PC-3 (cell line): ENCODE results near the gene RMDN2. TPM values are rescaled to one million over a fixed set of nuclear protein-coding genes. Genes with fewer than 3 reads are reported as not detected.

ENCODE experiments used
- ATAC-seq: fragments of 200-7000 bp; cut with Tn5 transposase; 2 replicates; pipeline ENCODE4 v1.9.1; 2020; ENCODE audit warnings: mild to moderate bottlenecking, moderate library complexity
- BruUV-seq: library from RNA; stranded (reverse); fragments of 400-500 nt; replicated peaks from 2 replicates; lab custom pipeline; 2021; lab: Mats Ljungman, UMichigan
- CTCF ChIA-PET: fragments of 300-600 bp; sonication (Branson Sonifier 250); formaldehyde crosslinking; loops from one replicate; lab custom pipeline; 2022; ENCODE audit warnings: antibody characterized with exemption; lab: Charles Lee
- POLR2A ChIA-PET: fragments of 300-600 bp; sonication (Branson Sonifier 250); formaldehyde crosslinking; loops from one replicate; lab custom pipeline; 2022; ENCODE audit warnings: antibody characterized with exemption; ENCODE audit not compliant: unreplicated experiment; lab: Charles Lee
- DNase-seq: peaks from one replicate; pipeline ENCODE4 v3.0.0-alpha.2; 2015
- H2AFZ ChIP-seq: fragments of 300-600 bp; sonication (generic); 2 replicates; pipeline ENCODE4 v1.6.0; 2016; ENCODE audit warnings: antibody characterized with exemption, low read length
- H3F3A ChIP-seq: fragments of 300-600 bp; sonication (generic); one replicate; pipeline ENCODE4 v1.6.0; 2017; ENCODE audit warnings: antibody characterized with exemption, low read length, control low read depth, mild to moderate bottlenecking; ENCODE audit not compliant: unreplicated experiment
- H3K27ac ChIP-seq: fragments of 300-600 bp; sonication (generic); 2 replicates; pipeline ENCODE4 v1.5.1; 2016; ENCODE audit warnings: mild to moderate bottlenecking, low read length
- H3K27me3 ChIP-seq: fragments of 300-600 bp; sonication (generic); 2 replicates; pipeline ENCODE4 v1.6.1; 2016; ENCODE audit warnings: low read length, mixed read lengths
- H3K36me3 ChIP-seq: fragments of 300-600 bp; sonication (generic); 2 replicates; pipeline ENCODE4 v1.6.1; 2016; ENCODE audit warnings: low read depth, mixed run types, low read length, mixed read lengths
- H3K4me1 ChIP-seq: fragments of 300-600 bp; sonication (generic); 2 replicates; pipeline ENCODE4 v1.5.1; 2016; ENCODE audit warnings: low read length; ENCODE audit not compliant: insufficient read depth
- H3K4me2 ChIP-seq: fragments of 300-600 bp; sonication (generic); 2 replicates; pipeline ENCODE4 v1.6.0; 2016; ENCODE audit warnings: low read length
- H3K4me3 ChIP-seq: fragments of 300-600 bp; sonication (generic); 2 replicates; pipeline ENCODE4 v1.5.1; 2016; ENCODE audit warnings: mild to moderate bottlenecking, low read length, mixed read lengths
- H3K79me2 ChIP-seq: fragments of 300-600 bp; sonication (generic); 2 replicates; pipeline ENCODE4 v1.6.1; 2017; ENCODE audit warnings: low read length, mixed read lengths
- H3K9ac ChIP-seq: fragments of 300-600 bp; sonication (generic); 2 replicates; pipeline ENCODE4 v1.6.0; 2016; ENCODE audit warnings: mild to moderate bottlenecking, low read length
- H3K9me2 ChIP-seq: fragments of 300-600 bp; sonication (generic); replicated peaks from 2 replicates; pipeline ENCODE4 v1.6.1; 2016; ENCODE audit warnings: mixed run types, low read length, mixed read lengths
- H3K9me3 ChIP-seq: fragments of 300-600 bp; sonication (generic); 2 replicates; pipeline ENCODE4 v1.6.1; 2016; ENCODE audit warnings: low read length, mixed read lengths
- H4K20me1 ChIP-seq: fragments of 300-600 bp; sonication (generic); 2 replicates; pipeline ENCODE4 v1.6.1; 2016; ENCODE audit warnings: low read length, mixed read lengths
- EZH2 ChIP-seq: fragments of 300-600 bp; sonication (generic); IDR thresholded peaks from one replicate; pipeline ENCODE4 v1.6.1; 2017; ENCODE audit warnings: antibody characterized with exemption, mild to moderate bottlenecking, low read length; ENCODE audit not compliant: unreplicated experiment
- EZH2phosphoT487 ChIP-seq: fragments of 300-600 bp; sonication (generic); IDR thresholded peaks from 2 replicates; pipeline ENCODE4 v1.6.1; 2018; ENCODE audit warnings: mild to moderate bottlenecking, antibody characterized with exemption, low read length, borderline replicate concordance
- intact Hi-C: fragments of 100-400 bp; cut with micrococcal nuclease; formaldehyde crosslinking; loops from 2 replicates; pipeline ENCODE4 v1.9.0; 2023
- total RNA-seq: library from RNA; depleted of rRNA; stranded (reverse); fragments of >200 nt; gene quantifications from 2 replicates; pipeline ENCODE4 v1.2.3, GENCODE V29; 2014
- TF ChIP-seq, protein P1 (sequence below): fragments of 300-600 bp; sonication (generic); conservative IDR thresholded peaks from 2 replicates; pipeline ENCODE4 v1.5.1; 2017; ENCODE audit warnings: antibody characterized with exemption, low read depth, mild to moderate bottlenecking, low read length

The RMDN2 gene
- total RNA-seq, 1 experiment from 2014 or later, result 2.6 TPM

DNA sequence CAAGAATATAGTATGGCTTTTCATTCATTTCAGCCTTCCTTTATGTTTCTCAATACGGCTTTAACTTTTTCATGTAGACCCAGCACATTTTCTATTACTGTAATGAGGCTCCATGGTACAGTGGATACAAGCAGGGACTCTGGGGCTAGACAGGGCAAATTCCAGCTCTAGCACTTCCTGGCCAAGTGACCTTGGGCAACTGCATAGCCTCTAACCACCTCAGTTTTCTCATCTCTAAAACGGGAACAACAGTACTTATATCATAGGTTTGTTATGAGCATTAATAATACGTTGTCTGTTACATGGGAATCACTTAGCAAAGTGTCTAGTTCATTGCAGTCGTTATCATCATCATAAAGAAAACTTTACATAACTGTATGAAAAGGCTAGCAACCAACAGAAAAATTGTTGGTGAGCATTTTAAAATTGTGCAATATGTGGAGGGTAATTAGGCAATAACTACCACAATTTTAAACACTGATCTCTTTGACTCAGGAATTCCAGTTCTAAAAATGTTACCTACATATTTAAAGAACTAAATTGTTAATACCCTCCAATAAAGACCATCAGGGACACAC, 13.7 kb upstream of the RMDN2 start:
- Histone ChIP-seq H3K9me3 (no peaks in the 10 kb centered on the region), H3K9ac (no peak overlapping the region), H3F3A (no peaks in the 10 kb centered on the region), H3K27ac (no peak overlapping the region), H3K79me2 (no peaks in the 10 kb centered on the region), H3K36me3 (no peaks in the 10 kb centered on the region), H4K20me1 (no peaks in the 10 kb centered on the region), H2AFZ (no peak overlapping the region), H3K27me3 (no peaks in the 10 kb centered on the region), H3K4me3 (no peak overlapping the region), H3K9me2 (no peaks in the 10 kb centered on the region), H3K4me1 (peaks cover 6% of the 10 kb centered on the region), H3K4me2 (no peak overlapping the region)
- CTCF ChIA-PET, result no interaction called here
- no peak for TF ChIP-seq EZH2phosphoT487
- no peak for TF ChIP-seq EZH2
- TF ChIP-seq, protein P1, sequence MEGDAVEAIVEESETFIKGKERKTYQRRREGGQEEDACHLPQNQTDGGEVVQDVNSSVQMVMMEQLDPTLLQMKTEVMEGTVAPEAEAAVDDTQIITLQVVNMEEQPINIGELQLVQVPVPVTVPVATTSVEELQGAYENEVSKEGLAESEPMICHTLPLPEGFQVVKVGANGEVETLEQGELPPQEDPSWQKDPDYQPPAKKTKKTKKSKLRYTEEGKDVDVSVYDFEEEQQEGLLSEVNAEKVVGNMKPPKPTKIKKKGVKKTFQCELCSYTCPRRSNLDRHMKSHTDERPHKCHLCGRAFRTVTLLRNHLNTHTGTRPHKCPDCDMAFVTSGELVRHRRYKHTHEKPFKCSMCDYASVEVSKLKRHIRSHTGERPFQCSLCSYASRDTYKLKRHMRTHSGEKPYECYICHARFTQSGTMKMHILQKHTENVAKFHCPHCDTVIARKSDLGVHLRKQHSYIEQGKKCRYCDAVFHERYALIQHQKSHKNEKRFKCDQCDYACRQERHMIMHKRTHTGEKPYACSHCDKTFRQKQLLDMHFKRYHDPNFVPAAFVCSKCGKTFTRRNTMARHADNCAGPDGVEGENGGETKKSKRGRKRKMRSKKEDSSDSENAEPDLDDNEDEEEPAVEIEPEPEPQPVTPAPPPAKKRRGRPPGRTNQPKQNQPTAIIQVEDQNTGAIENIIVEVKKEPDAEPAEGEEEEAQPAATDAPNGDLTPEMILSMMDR, result no peak
- no peak for ATAC-seq
- intact Hi-C loops, result no loop called here
- BruUV-seq, result no TSS peak
- POLR2A ChIA-PET, result no interaction called here
- no peak for DNase-seq

DNA sequence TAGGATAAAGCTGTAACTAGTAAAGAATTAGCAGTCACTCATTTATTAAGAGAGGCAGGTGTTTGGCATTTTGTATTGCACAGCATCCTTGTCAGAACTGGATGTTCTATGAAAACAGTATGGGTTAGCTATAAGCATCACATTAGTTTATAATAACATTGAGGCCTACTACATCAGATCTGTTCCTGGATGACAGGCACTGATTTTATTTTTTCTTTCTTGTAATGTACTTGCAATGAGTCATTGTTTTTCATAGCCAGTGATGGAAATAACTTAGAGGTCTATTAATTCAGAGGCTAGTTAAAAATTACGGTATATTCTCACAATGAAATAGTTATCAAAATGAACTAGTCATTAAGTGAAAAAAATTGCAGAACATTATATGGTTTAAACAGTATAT, 13.0 kb upstream of the RMDN2 start:
- no peak overlapping the region for H3K4me2 ChIP-seq
- no peaks in the 10 kb centered on the region for H3K9me3 ChIP-seq
- H3F3A ChIP-seq, result no peaks in the 10 kb centered on the region
- no peaks in the 10 kb centered on the region for H3K9me2 ChIP-seq
- intact Hi-C loops, result no loop called here
- no peak overlapping the region for H3K9ac ChIP-seq
- H3K4me3 ChIP-seq, result no peak overlapping the region
- POLR2A ChIA-PET, result no interaction called here
- H3K79me2 ChIP-seq, result no peaks in the 10 kb centered on the region
- DNase-seq (peak; percentile 11), ATAC-seq (no peak)
- H3K4me1 ChIP-seq, result peaks cover 13% of the 10 kb centered on the region
- H2AFZ ChIP-seq, result no peak overlapping the region
- CTCF ChIA-PET, result no interaction called here
- no peak for TF ChIP-seq EZH2
- TF ChIP-seq EZH2phosphoT487, result no peak
- TF ChIP-seq, protein P1, result no peak
- no peaks in the 10 kb centered on the region for H3K36me3 ChIP-seq
- H4K20me1 ChIP-seq, result no peaks in the 10 kb centered on the region
- H3K27me3 ChIP-seq, result no peaks in the 10 kb centered on the region
- no peak overlapping the region for H3K27ac ChIP-seq
- BruUV-seq, result no TSS peak

DNA sequence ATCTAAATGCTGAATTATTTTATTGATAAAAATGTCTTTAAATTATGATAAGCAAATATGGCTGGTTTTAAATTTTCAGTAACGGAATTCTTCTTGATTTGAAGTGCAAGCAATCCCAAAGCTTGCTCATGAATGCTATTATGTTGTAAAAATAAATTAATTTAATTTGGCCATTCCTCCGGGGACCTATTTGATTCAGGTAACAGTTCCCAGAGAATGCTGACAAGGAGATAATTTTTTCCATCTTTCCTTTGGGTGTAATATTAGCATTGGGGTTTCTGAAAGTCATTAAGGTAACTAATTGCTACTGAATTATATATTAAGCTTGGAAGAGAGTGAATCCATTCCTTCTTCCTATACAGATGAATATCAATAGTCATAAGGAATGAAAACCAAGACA, 12.5 kb upstream of the RMDN2 start:
- no peaks in the 10 kb centered on the region for H3K9me2 ChIP-seq
- ATAC-seq, result no peak
- no peaks in the 10 kb centered on the region for H4K20me1 ChIP-seq
- POLR2A ChIA-PET, result no interaction called here
- intact Hi-C loops, result no loop called here
- no peaks in the 10 kb centered on the region for H3K27me3 ChIP-seq
- H3K79me2 ChIP-seq, result no peaks in the 10 kb centered on the region
- H3K9ac ChIP-seq, result no peak overlapping the region
- TF ChIP-seq, protein P1, result no peak
- TF ChIP-seq EZH2 (no peak), EZH2phosphoT487 (no peak)
- no peak overlapping the region for H3K4me3 ChIP-seq
- no peak overlapping the region for H2AFZ ChIP-seq
- DNase-seq, result no peak
- no peak overlapping the region for H3K4me2 ChIP-seq
- H3K36me3 ChIP-seq, result no peaks in the 10 kb centered on the region
- peaks cover 16% of the 10 kb centered on the region for H3K4me1 ChIP-seq
- no TSS peak for BruUV-seq
- no peak overlapping the region for H3K27ac ChIP-seq
- no peaks in the 10 kb centered on the region for H3F3A ChIP-seq
- CTCF ChIA-PET, result no interaction called here
- no peaks in the 10 kb centered on the region for H3K9me3 ChIP-seq
